ENCODE measurements around the gene PGLYRP4.

Gene PGLYRP4

DNA sequence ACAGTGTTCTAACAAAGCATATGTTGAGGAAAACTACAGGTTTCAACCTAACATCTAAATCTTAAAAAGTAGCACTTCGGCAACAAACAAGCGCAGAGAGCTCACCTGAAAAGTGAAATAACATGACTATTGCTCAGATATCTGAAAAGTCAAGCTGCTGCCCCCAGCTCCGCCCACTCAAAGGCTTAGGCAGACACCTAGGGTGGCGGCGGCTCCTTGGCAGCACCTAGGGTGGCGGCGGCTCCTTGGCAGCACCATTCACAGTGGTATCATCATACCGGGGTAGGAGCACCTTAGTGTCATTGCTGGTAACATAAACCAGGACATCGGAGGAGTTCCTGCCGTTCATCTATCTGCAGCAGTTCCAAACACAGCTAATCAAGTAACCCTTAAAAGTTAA is 30.9 kb upstream of the PGLYRP4 start:
- no peak for DNase-seq (ENCODE audit: low spot score)

DNA sequence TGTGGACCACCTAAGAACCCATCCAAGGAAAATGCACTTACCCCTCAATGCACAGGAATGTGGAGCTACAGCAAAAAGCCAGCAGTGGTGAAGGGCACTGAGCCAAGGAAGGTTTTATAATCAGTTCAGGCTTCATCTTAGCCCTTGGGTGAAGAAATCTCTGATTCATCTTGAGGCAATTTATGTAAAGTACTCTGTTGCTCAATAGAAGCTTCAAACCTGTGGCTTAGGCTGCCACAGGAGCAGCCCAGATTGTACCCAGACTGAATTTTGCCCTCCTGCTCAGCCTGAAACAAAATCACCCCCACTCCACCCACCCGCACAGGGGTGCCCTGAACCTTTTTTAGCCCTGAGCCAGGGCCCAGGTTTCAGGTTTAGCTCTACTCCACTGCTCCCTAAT is 26.9 kb upstream of the PGLYRP4 start, which contains the start of gene S100A12:
Gene S100A12 (minus strand): TSS at position 111 of the 400 bp plus-strand sequence. CDS start 1,029 bp downstream, outside the sequence.
- no peak for DNase-seq (ENCODE audit: low spot score)

DNA sequence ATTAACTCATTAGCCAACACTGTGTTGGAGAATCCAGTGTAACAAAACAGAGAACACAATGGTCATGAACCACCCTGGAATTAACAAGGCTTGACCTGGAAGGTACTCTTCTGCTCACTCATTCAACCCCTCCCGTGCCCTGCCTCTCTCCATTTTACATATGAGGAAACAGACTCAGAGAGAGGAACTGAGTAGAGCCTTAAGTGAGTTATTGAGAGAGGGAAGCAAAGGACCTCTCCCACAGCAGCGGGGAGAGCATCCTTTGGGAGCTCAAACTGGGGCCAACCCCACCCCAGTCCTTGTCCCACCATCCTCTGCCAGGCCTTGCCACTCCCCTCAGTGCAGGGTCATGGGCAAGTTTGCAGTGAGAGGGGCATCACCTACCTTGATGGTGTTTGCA is 25.4 kb upstream of the PGLYRP4 start:
- DNase-seq (ENCODE audit: low spot score), result no peak

DNA sequence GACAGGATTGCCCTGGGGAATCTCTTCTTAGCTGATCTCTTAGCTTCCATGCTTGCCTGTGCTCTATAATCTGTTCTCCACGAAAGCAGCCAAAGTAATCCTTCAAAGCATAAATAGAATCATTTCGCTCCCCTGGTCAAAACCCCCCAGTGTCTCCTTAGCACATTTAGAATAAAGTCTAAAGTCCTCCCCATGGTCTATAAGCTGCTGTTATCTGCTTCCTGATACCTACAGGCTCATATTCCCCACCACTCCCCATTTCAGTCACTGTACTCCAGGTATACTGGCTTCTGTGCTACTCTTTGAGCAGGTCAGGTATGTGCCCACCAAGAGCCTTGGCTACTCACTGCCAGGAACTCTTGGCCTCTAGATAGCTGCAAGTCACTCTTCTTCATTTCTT is 23.9 kb upstream of the PGLYRP4 start:
- DNase-seq (ENCODE audit: low spot score), result no peak

DNA sequence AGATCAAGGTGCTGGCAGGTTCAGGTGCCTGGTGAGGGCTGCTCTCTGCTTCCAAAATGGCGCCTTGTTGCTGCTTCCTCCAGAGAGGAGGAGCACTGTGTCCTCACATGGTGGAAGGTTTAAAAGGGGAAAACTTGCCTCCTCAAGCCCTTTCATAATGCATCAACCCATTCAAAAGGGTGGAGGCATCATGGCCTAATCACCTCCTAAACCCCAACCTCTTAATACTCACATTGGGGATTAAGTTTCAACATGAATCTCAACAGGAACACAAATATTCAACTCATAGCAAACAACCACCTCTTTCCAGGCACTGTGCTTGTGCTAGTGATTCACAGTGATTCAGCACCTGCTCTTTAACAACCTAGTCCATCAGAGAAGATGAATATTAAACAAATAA is 22.6 kb upstream of the PGLYRP4 start:
- no peak for DNase-seq (ENCODE audit: low spot score)

DNA sequence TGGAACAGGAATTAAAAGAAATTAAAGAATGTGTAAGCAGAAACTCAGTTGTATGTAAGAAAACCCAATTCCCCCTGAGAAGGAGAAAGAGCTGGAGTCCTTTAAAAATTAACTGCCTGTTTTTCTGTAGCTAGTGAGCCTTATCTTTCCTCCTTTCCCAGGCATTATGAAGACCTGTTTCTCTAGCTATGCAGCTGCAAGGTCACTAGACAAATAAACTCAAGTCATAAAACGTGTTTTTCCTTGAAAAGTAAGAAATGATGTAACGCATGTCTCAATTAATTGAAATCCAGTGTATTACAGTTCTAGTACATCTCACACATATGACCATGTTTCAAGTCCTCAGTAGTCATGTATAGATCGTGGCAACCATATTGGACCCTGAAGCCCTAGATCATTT is 21.5 kb upstream of the PGLYRP4 start:
- DNase-seq (ENCODE audit: low spot score), result no peak

DNA sequence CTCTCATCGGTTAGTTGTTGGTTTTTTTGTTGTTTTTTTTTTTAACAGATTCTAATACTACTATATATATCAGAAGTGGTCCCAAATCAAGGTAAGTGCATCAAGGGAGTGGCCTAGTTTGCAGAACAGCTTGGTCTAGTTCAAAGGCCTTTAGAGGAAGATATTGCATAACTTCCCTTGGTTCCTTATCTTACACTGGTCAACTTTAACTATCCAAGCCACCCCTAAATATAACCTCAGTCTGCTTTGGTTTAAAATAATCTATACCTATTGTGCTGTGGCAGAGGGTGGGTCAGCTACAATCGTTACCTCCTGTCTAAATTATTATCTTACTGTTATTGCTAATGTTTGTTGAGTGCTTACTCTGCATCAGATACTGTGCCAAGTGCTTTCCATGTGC is 19.9 kb upstream of the PGLYRP4 start:
- no peak for DNase-seq (ENCODE audit: low spot score)

DNA sequence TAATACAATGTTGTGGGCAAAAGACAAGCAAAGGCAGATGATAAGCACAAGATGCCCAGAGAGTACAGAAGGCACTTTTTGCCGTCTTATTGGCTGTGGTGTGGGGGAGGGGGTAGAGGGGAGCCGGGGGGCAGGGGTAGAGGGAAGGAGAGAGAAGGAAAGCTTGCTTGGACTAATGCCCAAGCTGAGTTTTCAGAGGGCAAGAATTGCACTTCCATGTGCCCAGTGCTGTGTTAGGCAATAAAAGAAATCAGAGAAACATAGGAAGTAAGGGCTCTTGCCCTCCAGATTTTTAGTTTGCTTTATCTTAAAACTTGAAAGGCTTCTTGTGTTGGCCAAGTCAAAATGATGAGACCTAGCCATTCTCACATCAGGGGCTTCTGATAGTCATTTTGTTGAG is 18.4 kb upstream of the PGLYRP4 start:
- no peak for DNase-seq (ENCODE audit: low spot score)

DNA sequence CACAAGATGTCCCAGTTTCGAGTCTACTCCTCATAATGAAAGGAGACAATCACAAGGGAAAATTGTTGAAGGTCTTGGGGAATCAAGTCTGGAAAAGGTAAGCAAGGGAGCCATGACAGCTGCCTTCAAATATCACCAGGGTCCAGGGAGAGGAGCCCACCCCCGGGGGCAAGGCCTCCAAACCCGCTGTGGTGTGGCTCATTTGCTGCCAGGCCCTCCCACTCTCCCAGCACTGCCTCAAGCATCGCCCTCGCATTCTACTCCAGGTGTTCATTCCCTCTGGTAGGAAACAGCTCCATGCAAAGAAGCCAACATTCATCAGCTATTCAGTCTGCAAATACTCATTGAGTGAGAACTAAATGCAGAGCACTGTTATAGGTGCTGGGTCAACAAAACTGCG is 17.6 kb upstream of the PGLYRP4 start:
- no peak for DNase-seq (ENCODE audit: low spot score)

DNA sequence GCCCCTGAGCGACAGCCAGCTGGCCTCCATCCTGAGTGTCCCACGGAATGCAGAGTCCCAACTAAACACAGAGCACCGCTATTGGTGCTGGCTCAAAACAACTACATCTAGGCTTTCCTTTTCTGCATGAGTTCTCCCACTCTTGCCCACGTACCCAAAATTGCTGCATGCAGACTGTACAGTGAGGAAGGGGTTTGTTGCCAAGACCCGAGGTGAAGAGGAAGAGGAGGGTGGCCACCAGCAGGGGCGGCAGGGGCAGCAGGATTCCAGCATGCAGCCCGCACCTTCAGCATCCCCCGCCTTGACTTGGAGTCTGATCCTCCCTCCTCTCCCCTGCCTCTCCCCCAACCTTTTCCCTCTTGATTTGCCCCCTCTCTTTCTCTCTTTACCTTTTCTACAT is 17.1 kb upstream of the PGLYRP4 start:
- no peak for DNase-seq (ENCODE audit: low spot score)

DNA sequence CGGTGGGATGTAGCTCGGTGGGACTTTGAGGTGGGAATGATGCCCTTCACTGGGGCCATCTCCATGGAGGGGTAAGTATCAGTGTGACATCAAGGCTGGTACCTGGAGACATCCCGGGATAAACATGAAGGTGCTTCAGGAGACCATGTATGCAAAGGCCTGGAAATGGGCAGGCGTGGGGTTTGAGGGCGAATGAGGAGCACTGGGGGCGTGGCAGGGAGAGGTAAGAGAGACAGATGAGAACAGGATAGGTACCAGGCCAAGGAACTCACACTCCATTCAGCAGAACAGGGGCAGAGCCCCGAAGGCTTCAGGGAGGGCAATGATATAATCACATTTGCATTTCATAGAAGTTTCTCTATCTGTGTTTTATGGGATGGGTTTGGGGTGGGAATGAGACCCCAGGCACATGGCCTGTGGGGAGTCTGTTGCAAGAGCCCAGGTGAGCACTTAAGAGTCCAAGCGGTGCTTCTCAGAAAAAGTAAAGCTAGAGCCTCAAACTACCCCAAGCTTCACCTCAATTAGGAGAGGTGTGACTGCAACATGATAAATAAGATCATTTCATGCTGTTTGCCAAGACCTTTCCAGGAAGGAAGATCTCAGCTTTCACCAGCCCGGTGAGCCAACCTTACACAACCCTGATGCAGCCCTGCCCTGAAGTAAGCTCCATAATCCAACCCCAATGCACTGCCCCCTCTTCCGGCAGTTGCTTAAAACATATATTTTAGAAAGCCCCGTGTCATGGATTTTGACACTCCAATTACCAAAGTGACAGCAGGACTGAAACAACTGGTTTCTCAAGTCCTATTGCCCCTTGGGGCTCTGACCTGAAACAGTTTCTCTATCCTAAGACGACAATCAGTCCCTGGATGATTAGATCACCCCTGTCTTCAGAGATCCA is 16.4 kb upstream of the PGLYRP4 start:
- DNase-seq (ENCODE audit: low spot score), result no peak

DNA sequence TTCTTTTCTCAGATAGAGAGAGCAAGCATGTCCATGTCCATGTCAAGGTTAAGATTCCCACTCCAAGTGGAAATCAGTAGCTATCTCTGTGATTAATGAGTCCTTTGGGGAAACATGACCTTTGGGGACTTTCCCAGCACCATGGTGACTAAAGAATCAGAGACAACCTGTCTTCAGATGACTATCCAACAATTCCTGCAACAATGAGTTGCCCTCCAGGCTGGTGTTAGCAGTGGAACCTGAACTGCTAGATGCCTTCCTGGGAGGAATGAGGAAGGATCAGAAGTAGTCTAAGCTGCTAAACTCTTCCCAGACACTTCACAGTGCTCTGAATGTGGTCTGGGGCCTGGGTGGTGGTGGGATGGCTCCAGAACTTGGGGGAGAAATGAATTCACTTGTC is 15.5 kb upstream of the PGLYRP4 start:
- DNase-seq (ENCODE audit: low spot score), result no peak

DNA sequence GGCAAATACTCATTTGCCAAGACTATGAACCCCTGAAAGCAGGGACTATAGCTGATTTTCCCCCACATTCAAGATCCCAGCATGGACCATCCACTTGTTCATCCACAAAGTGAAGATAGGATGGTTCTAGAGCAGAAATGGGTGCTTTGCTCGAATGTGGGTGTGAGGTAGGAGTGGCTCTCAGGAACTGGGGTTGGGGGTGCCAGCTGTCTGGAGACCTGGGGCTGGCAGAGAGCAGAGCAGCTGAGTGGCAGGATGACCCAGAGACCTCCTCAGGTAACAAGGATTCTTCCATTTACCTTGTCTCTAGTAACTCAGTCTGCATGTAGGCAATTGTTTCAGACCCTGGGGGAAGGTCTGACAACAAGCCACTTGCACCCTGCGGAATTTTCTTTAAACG is 15.0 kb upstream of the PGLYRP4 start:
- no peak for DNase-seq (ENCODE audit: low spot score)

DNA sequence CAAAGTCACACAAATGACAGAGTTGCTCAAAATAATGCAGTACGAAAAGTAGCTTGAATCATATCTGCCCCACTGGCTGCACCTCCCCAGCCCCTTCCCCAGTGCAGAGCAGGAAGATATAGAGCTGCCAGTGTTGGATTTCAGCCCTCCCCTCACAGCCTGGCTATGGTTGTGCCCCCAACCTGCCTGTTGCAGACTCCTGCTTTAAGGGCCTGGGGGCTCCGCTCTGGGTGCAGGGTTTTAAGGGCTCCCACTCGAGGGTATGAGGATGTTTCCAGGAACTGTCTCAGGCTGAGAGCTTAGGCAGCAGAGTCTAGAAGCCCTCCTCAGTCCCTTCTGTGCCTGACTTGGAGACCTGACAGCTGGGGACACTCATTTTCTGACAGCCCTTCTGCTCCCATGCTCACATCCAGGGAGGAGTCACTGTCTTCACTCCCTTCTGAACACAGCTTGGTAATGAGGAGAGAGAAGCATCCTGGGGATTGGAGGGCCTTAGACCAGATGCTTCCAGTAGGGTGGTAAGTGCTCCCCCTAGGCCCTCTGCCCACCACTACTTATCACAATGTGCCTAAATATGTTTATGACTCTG is 13.6 kb upstream of the PGLYRP4 start:
- no peak for DNase-seq (ENCODE audit: low spot score)

DNA sequence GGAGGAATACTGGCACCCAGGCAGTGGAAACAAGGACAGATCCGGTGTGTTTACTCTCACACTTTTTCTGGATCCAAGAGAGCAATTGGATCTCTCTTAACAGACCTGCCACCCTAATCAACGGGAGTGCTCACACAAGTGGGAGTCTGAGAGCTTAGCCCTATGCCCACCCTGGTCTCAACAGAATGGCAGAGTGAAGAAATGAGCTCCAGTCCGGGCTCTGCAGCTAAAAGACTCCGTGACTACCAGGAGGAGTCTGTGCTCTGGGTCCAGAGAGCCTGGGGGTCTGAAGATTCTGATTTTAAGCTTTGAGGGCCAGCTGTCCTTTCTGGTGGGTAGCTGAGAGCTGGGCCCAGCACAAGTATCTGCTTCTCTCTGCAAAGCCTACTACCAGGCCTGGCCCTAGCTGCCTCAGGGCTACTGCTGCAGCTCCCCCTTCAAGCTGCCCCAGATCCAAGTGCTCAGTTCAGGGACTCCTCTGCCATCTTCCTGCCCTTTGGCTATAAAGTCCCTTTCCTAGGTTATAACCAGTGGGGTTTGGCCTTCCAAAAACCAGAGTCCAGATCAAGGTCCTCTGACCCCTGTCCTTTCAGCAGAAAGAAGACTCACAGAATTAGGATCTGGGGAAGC is 13.0 kb upstream of the PGLYRP4 start:
- DNase-seq (ENCODE audit: low spot score), result no peak

DNA sequence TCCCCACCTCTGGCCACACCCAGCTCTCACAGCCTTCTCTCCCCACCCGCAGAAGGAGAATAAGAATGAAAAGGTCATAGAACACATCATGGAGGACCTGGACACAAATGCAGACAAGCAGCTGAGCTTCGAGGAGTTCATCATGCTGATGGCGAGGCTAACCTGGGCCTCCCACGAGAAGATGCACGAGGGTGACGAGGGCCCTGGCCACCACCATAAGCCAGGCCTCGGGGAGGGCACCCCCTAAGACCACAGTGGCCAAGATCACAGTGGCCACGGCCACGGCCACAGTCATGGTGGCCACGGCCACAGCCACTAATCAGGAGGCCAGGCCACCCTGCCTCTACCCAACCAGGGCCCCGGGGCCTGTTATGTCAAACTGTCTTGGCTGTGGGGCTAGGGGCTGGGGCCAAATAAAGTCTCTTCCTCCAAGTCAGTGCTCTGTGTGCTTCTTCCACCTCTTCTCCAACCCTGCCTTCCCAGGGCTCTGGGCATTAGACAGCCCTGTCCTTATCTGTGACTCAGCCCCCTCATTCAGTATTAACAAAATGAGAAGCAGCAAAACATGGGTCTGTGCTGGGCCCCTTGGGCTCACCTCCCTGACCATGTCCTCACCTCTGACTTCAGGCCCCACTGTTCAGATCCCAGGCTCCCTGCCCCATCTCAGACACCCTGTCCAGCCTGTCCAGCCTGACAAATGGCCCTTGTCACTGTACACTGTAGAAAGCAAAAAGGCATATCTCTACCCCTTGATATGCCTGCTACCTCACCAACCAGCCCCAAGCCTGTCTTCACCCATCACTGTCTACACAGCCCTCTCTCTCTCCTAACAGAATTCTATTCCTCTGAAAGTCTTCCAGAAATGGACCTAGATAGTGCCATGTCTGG is 12.2 kb upstream of the PGLYRP4 start:
- no peak for DNase-seq (ENCODE audit: low spot score)

DNA sequence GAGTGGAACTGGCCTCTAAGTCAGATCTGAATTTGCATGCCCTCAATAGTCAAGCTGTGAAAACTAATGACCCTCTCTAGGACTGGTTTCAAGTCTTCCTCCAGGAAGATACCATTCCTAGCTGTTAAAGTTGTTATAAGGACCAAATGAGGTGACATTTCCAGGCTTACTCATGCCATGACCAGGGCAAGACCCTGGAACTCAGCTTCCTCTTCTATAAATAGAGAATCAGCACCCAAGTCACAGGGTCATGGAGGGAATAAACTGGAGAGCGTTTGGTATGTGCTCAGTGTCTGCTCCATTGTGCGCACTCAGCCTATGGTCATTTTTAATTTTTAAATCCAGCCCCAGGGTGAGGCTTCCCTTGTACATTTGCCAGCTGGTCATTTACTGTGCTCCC is 11.5 kb upstream of the PGLYRP4 start:
- no peak for DNase-seq (ENCODE audit: low spot score)

DNA sequence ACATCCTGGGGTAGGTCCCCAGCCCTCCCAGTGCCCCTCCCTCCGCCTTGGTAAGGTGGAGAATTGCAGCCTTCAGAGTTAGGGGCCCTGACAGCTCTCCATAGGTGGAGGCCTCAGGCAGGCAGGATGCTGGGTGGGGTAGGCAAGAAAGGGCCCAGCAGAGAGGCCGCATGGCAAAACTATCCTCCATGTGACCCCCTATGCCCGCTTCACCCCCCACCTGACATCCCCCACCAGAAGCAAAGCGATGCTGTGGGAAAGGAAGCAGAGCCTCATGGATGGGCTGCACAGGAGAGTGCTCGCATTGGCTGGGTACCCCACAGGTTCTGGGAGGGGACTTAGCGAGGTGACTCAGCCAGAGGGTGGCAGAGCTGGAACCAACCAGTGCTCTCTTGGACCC is 10.6 kb upstream of the PGLYRP4 start:
- no peak for DNase-seq (ENCODE audit: low spot score)

DNA sequence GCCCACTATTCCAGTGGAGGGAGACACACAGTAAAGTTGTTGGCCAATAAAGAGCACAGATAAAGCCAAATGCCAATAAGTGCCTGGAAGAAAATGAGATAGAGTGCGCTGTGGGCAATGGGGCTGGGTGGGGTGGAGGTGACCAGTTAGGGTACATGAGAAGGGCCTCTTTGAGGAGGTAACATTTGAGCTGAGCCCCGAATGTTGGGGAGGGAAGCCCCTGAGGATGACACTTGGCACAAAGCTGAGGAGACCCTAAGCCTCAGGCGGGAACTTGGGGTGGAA is 10.0 kb upstream of the PGLYRP4 start:
- no peak for DNase-seq (ENCODE audit: low spot score)

DNA sequence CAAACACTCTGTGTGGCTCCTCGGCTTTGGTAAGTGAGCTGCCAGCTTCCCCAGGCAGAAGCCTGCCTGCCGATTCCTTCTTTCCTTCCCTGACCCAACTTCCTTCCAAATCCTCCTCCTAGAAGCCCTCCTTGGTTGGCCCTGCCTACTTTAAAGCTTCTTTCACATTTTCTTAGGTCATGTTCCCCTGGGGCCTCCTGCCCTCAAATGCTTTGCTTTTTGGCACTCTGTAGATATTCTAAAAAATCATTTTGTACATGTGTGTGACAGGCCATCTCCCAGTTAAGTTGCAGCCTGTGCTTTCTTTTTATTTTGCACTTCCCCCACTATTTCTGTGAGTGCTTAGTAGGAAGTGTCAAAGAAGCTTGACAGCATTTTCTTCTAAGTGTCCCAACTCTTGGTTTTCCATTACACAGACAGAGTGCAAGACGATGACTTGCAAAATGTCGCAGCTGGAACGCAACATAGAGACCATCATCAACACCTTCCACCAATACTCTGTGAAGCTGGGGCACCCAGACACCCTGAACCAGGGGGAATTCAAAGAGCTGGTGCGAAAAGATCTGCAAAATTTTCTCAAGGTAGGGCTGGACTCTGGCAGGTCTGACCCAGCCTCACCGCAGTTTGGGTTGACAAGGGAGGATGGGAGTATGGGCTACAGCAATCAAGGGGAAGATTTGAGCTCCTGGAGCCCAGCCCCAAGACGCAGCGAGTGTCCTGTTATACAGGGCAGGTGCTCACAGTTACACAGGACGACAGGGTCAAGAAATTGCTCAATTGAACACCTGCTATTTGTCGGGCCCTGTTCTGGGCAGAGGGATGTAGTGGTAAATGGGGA is 9.4 kb upstream of the PGLYRP4 start, which contains the start of gene S100A9:
Gene S100A9 (plus strand): TSS at position 2 of the 838 bp plus-strand sequence. CDS start 430 bp downstream, at position 432.
- no peak for DNase-seq (ENCODE audit: low spot score)

Measured in SK-N-DZ (cell line).